ENCODE data around the gene GATAD2A.
A peak's percentile ranks its signal among the peaks of the same experiment; 100 is the strongest.

DNA sequence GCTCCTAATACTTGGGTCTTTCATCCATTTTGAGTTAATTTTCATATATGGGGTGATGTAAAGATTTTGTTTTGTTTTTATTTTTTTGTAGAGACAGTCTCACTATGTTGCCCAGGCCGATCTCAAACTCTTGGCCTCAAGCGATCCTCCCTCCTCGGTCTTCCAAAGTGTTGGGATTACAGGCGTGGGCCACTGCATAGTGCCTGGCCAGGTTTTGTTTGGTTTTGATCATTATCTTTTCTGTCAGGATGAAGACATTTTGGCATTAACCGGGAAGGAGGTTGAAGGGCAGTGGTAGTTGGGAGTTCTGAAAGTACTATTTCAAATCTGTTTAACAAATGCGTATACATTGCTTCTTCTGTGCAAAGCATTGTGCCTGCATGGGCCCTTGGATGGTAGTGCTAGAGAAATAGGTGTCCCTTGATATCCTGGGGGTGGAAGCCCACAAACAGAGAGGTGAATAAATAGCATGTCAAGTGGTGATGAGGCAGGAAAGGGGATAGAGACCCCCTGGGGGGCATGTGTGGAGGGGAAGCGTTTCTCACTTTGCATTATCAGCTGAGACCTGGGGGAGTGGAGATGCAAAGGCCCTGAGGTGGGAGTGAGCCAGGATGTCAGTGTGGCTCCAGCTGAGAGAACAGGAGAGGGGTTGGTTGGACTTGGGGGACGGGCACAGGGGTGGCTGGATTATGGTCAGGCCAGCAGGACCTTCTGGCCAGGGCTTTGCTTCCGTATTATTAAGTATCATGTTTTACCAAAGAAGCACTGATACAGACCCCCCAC, 41.4 kb downstream of the GATAD2A start:
- TF ChIP-seq GATA3 (IDR thresholded peaks at IDR 0.05; ENCODE audit: low read depth, low read length): no peak
- TF ChIP-seq GATA2 (IDR thresholded peaks at IDR 0.05; ENCODE audit: low read depth, low read length): peak; percentile 18; the same call in 1 of the 2 replicates

Measured in SH-SY5Y (cell line).